Erythroblast (primary cell): ENCODE results near the gene ZCCHC24.

Experiments used
- GATA1 ChIP-seq: IDR thresholded peaks from 2 replicates; pipeline ENCODE4 v1.6.1; 2011; ENCODE audit warnings: low read depth, mild to moderate bottlenecking, control low read depth, low read length, moderate library complexity
- POLR2A ChIP-seq: IDR thresholded peaks from 2 replicates; pipeline ENCODE4 v1.6.1; 2011; ENCODE audit warnings: mild to moderate bottlenecking, low read length

- no peak for TF ChIP-seq POLR2A
- TF ChIP-seq GATA1, result no peak
Observed at GRCh38 chr10:79397051-79397450, 48.4 kb downstream of the ZCCHC24 start.
